HG03060 (cell line): ENCODE measurements around the gene NRG2.

Source experiments
- ATAC-seq: cut with Tn5 transposase; IDR thresholded peaks from one replicate; pipeline ENCODE4 v1.9.1; 2021; ENCODE audit warnings: low read depth, moderate number of reproducible peaks; ENCODE audit not compliant: unreplicated experiment

The NRG2 gene

DNA sequence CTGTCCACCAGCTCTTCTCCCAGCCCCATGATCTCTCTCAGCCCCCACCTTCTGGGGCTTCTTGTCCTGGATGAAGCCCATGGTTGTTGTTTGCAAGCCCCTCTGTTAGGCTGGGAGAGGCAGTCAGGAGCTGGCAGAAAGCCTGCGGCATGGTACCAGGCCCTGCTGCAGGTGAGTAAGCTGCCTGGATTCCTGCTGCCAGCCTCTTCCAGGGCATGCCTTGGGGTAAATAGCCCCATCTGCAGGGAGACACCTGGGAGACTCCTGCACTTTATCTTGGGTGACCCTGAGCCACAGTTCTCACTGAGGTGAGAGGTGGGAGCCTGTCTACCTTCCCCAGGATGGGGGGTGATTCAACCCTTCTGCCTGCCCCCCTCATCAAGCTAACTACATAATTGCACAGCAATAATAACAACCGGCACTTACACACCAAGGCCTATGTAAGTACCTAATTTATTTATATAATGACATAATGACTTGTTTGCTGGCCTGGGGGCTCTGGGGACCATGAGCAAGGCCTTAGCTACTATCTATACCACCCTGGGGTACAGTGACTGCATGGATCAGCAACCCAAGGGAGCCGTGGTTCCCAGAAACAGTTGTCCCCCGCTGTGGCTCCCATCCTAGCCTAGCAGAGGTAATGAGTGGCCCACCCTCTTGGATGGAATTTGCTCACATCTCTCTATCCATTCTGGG, 131.5 kb downstream of the NRG2 start:
- no peak for ATAC-seq

DNA sequence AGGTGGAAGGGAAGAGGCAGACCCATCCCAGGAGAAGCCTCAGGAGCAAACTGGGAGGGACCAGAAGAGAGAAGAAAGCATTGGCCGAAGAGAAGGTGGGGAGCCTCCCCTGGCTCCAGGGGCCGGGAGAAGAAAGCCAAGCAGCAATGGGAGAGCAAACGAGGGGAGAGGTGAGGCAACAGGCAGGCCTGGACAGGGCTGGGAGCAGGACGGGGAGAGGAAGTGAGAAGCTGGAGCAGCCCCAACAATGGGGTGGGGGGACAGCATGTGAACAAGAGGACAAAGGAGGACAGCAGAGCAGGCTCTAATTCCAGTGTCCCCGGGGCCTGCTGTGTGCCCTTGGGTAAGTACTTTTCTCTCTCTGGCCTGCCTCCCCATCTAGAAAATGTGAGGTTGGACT, 132.2 kb downstream of the NRG2 start:
- no peak for ATAC-seq

DNA sequence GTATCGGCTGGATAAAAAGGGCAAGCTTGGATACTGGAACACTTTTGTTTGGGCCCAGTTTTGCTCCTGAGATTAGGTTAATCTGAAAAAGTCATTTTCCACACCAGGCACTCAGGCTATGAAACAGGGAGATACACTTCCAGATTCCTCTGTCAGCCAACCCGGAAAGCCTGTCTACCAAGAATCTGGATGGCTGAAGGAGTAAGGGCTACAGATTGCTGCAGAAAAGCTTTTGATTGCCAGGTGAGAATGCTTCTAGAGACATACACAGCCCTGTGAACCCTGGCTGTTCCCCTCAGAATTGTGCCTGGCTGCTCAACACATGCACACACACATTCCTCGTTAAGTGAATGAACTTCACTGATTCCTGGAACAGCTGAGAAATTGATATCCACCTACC, 133.1 kb downstream of the NRG2 start:
- no peak for ATAC-seq

DNA sequence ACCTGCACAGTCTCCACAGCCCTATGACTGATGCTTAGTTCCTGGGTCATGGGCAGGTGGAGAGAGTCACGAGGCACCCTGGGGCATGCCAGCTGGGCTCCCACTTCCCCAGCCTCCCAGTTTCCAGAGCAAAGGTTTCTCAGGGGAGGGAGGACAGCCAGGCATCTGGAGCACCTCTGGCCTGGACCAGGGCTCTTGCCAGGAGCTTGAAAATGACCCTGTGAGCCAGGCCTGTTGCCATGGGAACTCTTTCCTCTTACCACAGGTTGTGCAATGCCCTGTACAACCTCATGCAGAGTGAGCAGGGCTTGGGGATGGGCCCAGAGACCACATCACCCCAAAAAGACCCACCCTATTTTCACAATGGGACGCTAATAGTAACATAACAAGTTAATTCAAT, 134.3 kb downstream of the NRG2 start:
- no peak for ATAC-seq

DNA sequence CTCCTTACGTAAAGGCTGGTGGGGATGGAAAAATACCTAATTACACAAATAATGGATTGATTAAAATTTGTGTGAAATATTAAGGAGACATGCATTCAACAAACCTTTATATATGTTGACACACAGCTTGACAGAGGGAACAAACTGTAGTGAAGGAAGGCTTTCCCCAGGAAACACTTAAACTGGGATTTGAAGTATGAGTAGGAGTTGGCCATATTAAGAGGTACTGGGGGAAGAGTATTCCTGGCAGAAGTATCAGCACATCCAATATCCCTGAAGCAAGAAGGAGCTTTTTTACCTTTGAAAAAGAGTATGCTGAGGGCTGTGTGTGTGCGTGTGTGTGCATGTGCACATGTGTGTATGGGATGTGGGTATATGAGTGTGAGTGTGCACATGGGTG, 136.4 kb downstream of the NRG2 start:
- ATAC-seq = no peak

DNA sequence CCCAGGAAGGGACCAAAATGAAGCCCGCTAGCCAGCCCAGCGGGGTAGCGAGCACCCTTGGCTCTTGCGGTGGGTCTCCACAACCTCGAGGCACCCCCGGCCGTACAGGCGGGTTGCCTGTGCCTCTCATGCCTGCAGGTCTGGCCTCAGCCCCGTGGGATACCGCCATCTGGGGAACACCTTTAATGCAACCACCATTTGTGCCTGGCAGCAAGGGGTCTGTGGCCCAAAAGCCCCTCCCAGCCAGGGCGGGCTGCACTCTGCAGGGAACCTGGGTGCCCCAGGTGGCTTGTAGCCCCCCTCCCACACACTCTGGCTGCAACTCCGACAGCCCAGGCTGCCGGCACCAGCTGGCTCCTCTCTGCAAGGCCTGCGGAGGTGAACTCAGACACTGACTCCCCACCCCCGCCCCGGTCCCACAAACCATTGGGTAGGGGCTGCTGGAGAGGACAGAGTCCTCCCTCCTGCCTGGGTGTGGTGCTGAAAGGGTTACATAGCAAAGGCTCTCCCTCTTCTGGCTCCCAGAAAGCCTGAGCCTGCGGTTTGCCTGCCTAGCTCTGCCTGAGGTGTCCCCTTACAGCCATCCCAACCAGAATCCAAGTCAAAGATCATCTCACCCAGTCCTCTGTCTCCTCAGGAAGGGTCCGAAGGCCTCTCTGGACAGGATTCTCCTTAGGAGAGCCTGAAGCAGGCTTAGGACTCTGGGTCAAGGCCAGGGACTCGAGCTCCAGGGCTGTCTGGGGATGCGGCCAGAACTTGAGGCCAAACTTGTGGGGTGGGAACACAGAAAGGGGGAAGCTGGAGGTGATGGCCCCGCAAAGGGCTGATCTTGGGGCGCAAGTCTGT, 138.1 kb downstream of the NRG2 start:
- no peak for ATAC-seq

DNA sequence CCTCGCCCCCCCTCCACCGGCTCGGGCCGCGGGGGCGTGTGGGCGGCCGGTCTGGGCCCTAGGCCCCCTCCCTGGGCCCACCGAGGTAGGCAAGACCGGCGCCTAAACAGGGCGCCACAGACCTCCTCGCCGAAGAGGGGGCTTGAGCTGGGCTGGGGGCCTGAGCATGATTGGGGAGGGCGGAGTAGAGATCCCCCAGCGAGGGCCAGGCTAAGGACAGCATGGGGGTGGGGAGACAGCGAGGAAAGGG, 138.6 kb downstream of the NRG2 start:
- no peak for ATAC-seq

DNA sequence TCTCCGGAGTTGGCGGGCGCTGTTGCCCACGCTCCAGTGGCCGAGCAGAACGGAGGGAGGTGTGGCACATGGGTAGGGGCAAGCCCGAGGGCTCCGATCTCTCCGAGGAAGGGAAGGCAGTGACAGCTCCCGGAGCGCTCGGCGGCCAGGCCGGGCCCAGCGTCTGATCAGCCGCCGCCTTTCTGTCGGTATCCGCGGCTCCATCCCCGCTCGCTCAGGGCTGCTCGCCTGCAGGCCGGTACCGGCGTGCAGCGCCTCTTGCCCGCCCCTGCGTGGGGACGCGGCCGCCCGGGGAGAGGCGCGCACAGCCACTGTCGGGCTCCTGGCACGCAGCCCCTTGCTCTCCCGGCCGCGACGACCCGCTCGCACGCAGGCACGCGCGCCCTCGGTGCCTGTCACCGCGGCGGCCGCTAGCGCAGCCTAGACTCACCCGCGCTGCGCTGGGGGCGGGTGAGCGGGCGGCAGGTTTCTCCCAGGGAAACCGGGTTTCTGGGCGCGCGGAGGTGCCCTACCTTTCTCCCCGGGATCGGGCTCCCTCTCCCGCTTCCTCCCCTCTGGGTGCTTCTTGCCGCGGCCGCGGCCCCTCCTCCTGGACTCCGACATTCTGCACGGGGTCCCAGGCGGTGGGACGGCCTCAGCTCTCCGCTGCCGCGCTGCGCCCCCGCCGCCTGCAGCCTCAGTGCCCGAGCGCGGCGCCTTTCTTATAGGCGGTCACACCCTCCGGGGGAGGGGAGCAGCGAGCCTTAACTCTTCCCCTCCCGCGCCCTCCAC, 139.1 kb downstream of the NRG2 start:
- no peak for ATAC-seq

DNA sequence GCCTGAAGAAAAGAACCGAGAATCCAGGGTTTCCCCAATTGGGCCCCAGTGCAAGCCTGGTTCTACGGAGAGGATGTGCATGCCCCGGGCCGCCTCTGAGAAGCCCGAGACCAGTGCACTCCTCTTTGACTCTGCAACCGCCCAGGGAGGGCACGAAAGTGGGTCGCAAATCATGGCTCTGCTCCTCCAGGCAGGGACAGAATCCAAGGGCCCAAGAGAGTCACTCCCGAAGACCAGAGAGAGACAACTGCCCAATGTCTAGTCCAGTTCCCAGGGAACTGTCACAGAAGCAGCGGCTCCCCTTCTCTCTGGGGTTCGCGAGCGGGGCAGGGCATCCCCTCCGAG, 139.7 kb downstream of the NRG2 start:
- ATAC-seq = no peak

DNA sequence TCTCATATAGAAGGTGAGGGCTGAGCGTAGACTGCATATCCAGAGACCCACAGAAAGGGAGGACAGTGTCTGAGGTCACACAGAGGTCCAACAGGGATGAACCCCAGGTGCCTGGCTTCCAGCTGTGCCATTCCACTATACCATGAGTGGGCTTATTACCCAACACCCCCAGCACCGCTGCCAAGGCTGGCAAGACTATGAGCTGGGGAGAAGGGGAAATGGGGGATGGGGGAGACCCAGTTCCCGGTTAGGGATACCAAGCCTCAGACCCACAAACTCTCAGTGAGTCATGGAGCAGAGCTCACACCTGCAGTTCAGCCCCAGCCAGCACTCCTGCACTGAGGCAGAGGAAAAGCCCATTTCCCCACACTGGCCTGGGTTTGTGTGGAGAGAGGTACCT, 141.1 kb downstream of the NRG2 start:
- ATAC-seq = no peak

DNA sequence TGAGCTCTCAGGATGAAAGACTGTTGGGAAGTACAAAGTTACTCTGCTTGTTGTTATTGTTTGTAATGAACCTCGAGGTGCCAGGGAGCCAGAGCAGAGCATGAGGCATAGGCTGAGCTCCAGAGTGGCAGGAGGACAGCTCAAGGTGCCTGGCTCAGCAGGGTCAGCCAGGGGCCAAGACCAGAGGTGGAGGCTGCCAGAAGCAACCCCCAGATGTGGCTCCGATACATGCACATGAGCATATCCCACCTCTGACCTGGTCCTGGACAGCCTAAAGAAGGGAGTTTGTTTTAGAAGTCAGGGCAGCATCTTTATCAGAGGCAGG, 141.9 kb downstream of the NRG2 start:
- no peak for ATAC-seq

DNA sequence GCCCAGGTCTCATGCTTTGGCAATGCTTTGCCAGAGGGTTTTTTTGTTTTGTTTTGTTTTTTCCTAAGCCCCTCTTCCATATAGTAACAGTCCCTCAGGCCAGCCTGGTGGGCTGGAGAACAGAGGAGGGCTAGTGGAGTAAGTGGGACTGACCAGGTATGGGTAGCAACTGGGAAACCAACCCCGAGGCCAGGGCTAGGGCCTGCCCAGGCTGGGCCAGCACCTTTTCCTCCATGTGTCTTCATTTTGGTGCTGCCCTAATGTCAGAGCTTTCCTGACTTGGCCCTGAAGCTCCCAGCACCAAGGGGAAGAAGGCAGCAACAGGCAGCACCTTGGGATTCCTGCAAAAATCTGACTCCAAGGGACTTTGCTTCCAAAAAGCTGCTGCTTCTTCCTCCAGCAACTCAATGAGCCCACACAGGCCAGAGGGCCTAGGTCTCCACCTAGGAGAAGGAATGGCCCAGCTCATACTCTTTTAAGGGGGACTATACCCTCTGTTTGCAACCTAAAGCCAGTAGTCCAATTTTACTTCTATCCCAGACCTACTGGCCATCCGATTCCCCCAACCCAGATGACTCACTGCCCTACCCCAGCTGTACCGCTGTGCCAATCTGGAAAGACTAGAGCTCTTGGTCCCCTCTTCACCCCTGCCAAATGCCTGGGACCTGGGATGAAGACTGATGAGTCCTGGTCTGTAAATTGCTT, 142.4 kb downstream of the NRG2 start:
- ATAC-seq = no peak

DNA sequence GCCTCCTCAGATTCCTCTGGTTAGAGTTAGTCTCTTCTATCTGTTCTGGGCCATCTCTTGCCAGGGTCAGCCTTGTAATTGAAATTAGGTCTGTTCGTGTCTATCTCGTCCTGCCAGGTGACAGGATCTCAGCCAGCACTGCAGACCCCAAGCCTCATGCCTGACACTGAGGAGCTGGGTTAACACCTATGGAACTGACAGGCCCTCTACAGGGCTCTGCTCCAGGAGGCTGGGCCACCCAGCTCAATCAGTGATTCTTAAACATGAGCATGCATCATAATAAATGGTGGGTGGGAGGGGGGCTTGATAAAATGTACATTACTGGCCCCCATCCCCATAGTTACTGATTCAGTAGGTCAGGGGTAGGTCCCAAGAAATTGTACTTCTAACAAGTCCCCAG, 144.1 kb downstream of the NRG2 start:
- no peak for ATAC-seq

DNA sequence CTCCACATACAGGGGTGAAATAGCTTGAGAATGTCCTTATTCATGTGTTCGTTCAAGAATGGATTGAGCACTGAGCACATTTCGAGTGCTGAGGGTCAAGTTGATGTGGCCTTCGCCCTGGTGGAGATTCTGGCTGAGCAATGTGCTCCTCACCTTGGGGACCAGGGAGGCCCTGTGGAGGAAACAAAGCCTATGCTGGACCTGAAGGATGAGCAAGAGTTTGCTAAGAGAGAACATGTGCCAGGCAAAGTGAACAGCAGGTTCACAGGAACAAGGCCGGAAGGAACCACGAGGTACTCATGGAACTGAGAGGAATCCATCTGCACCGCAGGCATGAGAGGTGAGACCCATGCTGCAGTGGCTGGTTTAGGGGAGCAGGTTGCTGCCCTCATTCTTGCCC, 145.1 kb downstream of the NRG2 start:
- no peak for ATAC-seq

DNA sequence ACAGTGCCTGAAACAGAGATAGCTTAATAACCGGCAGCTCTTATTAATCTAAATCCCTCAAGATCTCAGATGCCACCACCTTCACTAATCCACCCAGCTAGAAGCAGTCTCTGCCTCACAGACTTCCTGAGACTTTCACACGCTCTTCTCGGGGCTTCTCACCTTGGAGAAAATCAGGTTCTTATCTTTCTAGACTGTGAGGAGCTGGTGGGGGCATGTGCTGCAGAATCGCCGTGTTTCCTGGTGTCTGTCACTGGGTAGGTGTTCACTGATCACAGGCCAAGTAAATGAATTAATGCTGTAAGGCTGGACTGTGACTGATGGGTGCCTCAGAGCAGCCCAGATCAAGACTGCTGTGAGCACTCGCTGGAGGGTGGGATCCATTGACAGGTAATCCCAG, 145.8 kb downstream of the NRG2 start:
- ATAC-seq = no peak

DNA sequence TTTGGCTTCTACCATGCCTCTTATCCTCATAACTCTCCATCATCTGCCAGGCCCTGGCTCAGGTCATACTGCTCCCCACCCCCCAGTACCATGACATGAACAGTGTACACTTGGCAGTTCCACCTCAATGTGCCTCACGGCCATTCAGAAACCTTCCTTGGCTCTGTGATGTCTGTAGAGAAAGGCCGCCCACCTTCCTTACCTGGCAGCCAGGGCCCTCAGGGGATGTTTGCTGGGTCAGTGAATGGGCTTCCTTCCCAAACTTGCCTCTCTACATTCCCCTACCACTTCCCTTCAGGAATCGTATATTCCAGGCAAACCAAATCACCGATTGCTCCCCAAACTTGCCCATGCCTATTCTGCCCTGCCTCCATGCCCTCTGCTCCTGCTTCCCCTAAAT, 146.4 kb downstream of the NRG2 start:
- no peak for ATAC-seq

DNA sequence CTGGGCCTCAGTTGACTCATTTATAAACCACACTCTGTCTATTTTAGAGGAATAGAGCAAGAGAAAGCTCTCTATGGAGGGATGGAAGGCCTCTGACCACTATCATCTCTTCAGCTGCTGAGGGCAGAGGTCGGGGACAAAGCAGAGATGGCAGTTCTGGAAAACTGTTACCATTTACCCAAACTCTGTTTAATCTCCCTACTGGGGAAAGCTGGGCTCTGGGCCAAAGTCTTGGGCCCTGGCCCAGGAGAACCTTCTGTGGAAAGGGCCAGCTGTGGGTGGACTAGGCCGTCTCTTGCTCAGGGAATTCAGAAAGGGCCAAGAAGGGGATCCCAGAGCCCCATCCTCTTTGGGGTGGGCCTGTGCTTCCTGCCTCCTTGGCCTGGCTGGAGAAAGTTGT, 147.5 kb downstream of the NRG2 start:
- no peak for ATAC-seq

DNA sequence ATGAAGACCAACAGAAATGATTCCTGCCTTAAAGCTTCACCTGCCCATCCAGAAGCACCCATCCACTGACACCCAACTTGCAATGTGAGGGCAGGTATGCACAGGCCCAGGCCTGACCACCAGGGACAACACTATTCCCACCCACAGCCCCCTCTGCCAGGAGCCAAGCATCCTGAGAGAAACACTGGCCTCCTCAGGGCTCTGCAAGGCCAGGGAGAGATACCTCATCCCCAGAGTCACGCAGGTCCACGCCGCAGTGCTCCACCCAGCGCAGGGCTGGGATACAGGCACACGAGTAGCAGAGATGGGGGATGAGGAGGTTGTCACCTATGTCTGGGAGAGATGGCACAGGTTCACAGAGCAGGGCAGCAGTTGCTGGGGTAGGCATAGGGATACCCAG, 148.1 kb downstream of the NRG2 start:
- ATAC-seq = no peak

DNA sequence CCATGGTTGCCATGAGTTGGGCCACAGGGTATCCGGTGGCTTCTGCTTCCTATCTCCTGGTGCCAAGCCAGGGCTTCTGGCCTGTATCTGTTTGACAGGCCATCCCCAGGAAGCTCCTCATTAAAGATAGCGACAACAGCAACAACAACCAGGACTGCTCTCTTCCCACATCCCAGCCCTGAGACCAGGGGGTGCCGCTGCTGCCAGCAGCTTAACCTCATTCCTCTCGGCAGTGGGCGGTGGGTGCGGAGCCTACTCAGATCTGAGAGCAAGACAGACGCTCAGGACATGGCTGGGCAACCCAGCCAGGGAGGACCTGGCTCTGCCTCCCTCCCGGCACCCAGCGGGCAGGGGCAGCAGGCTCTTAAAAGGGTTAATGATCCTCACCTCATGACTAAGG, 149.2 kb downstream of the NRG2 start:
- no peak for ATAC-seq

DNA sequence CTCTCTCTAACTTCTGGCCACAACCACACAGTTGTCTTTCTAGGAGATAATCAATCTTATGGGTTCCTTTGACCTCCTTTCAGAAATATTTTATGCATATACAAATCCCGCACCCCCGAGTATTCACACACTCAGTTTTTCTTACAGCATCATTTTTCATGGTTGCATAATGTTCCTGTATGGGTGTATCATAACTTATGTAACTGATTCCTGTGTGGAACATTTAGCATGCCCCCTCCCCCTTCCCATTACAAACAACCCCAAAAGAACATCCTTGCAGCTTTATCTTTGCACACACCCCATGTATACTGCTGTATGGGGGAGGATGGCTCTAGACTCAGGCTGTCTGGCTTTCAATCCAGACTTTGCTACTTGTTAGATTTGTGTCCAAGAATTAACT, 153.7 kb downstream of the NRG2 start:
- no peak for ATAC-seq

DNA sequence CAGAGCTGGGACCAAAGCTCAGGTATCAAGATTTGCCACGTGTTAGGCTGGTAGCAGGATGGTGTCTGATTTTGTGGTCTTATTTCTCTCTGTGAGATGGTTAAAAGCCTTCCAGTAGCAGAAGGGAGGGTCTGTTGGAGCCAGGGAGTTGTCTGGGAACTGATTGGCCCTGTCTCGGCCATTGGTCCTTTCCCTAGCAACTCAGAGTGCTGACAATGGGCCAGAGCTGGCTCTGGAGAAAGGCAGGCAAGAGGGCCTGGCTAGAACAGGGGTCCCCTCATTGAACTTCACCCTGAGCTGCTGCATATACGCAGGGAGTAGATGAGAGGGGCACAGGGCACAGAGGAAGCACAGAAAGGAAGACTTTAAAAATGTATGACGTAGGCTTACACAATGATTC, 154.7 kb downstream of the NRG2 start:
- no peak for ATAC-seq
